GM12878 (cell line): ENCODE results near the gene TMEM196. TPM values are rescaled to one million over a fixed set of nuclear protein-coding genes. Genes with fewer than 3 reads are reported as not detected.
A peak's percentile ranks its signal among the peaks of the same experiment; 100 is the strongest.

Experiments used
- ATAC-seq: fragments of 200-7000 bp; cut with Tn5 transposase; 3 replicates; pipeline ENCODE4 v1.9.1; 2020; ENCODE audit warnings: mild to moderate bottlenecking, moderate library complexity
- BruUV-seq: library from RNA; stranded (reverse); fragments of 400-500 nt; replicated peaks from 2 replicates; lab custom pipeline; 2021; lab: Mats Ljungman, UMichigan
- CTCF ChIA-PET: fragments of 300-600 bp; sonication (Branson Sonifier 250); formaldehyde crosslinking; extraction: SDS; loops from one replicate; lab custom pipeline; 2021; ENCODE audit warnings: inconsistent platforms; lab: Yijun Ruan, JAX
- POLR2A ChIA-PET: fragments of 350-600 bp; formaldehyde crosslinking; extraction: SDS; loops from one replicate; lab custom pipeline; 2021; ENCODE audit warnings: inconsistent platforms; lab: Charles Lee
- RAD21 ChIA-PET: fragments of 300-600 bp; sonication (Branson Sonifier 250); formaldehyde crosslinking; loops from one replicate; lab custom pipeline; 2023; ENCODE audit warnings: antibody characterized with exemption; ENCODE audit not compliant: unreplicated experiment; lab: Charles Lee
- SMC1A ChIA-PET: fragments of 300-600 bp; sonication (Branson Sonifier 250); formaldehyde crosslinking; loops from one replicate; lab custom pipeline; 2023; ENCODE audit not compliant: unreplicated experiment, uncharacterized antibody; lab: Charles Lee
- DNase-seq: peaks from one replicate; pipeline ENCODE4 v3.0.0-alpha.2; 2011; ENCODE audit warnings: low read depth, low spot score
- FAIRE-seq: peaks from 3 replicates; lab custom pipeline; 2011; peaks lifted over from hg19 to GRCh38; lab: Jason Lieb, UNC
- H2AFZ ChIP-seq: 2 replicates; pipeline ENCODE4 v1.6.0; 2011; ENCODE audit warnings: low read depth, low read length, control low read depth; ENCODE audit not compliant: control insufficient read depth
- H3K27ac ChIP-seq: 2 replicates; pipeline ENCODE4 v1.5.1; 2011; ENCODE audit warnings: control low read depth; ENCODE audit not compliant: control insufficient read depth, insufficient read depth
- H3K27me3 ChIP-seq, 2 experiments: replicated peaks in 1 of 2; 2 replicates each; pipeline versions ENCODE4 v1.6.0 to v1.6.1; 2011; ENCODE audit warnings: low read length in 1 of 2; ENCODE audit not compliant: control insufficient read depth in 2 of 2, insufficient read depth in 2 of 2
- H3K36me3 ChIP-seq, 2 experiments: 2 replicates each; pipeline ENCODE4 v1.5.1; 2011; ENCODE audit warnings: low read length in 1 of 2; ENCODE audit not compliant: control insufficient read depth in 2 of 2, insufficient read depth in 2 of 2
- H3K4me1 ChIP-seq: 2 replicates; pipeline ENCODE4 v1.6.1; 2011; ENCODE audit warnings: mild to moderate bottlenecking, low read length, moderate library complexity, mixed read lengths; ENCODE audit not compliant: control insufficient read depth, insufficient read depth
- H3K4me2 ChIP-seq: 2 replicates; pipeline ENCODE4 v1.6.0; 2011; ENCODE audit warnings: control low read depth; ENCODE audit not compliant: control insufficient read depth, insufficient read depth
- H3K4me3 ChIP-seq: fragments of 200-600 bp; sonication (generic); 2 replicates; pipeline ENCODE4 v1.5.1; 2016
- H3K79me2 ChIP-seq: 2 replicates; pipeline ENCODE4 v1.6.0; 2011; ENCODE audit warnings: low read length; ENCODE audit not compliant: control insufficient read depth, insufficient read depth
- H3K9ac ChIP-seq: 2 replicates; pipeline ENCODE4 v1.8.0; 2011; ENCODE audit warnings: low read length, control low read depth, mixed read lengths; ENCODE audit not compliant: control insufficient read depth, insufficient read depth
- H3K9me3 ChIP-seq: replicated peaks from 3 replicates; pipeline ENCODE4 v1.5.1; 2011; ENCODE audit warnings: mild to moderate bottlenecking, low read length; ENCODE audit not compliant: control insufficient read depth, insufficient read depth
- H4K20me1 ChIP-seq: 2 replicates; pipeline ENCODE4 v1.6.0; 2011; ENCODE audit not compliant: control insufficient read depth, insufficient read depth
- ATF7 ChIP-seq: fragments of 450-650 bp; IDR thresholded peaks from 2 replicates; pipeline ENCODE4 v1.6.1; 2016; ENCODE audit warnings: low read depth, mild to moderate bottlenecking
- BCL11A ChIP-seq: IDR thresholded peaks from 2 replicates; pipeline ENCODE4 v1.6.1; 2011; ENCODE audit warnings: low read depth, low read length
- CTCF ChIP-seq, 3 experiments: IDR thresholded peaks in 2 of 3; conservative IDR thresholded peaks in 1 of 3; 2 replicates each; pipeline ENCODE4 v1.5.1; 2011; ENCODE audit warnings: low read depth in 3 of 3, low read length in 3 of 3, mild to moderate bottlenecking in 3 of 3, control low read depth in 2 of 3, moderate library complexity in 2 of 3, inconsistent platforms in 1 of 3, mixed read lengths in 1 of 3; ENCODE audit not compliant: control insufficient read depth in 2 of 3, insufficient read depth in 1 of 3; ENCODE audit errors: extremely low read depth in 1 of 3
- EGR1 ChIP-seq, 2 experiments: IDR thresholded peaks; 1 replicate in 1 of 2; 2 replicates in 1 of 2; pipeline ENCODE4 v1.6.1; 2011 to 2012; ENCODE audit warnings: low read depth in 2 of 2, low read length in 2 of 2, borderline replicate concordance in 1 of 2, mild to moderate bottlenecking in 1 of 2, moderate library complexity in 1 of 2
- ETV6 ChIP-seq, 2 experiments: fragments of 450-650 bp in 1 of 2; IDR thresholded peaks in 1 of 2; conservative IDR thresholded peaks in 1 of 2; 2 replicates each; pipeline ENCODE4 v1.6.1; 2014; ENCODE audit warnings: antibody characterized with exemption in 1 of 2, borderline replicate concordance in 1 of 2, low read depth in 1 of 2, mild to moderate bottlenecking in 1 of 2, moderate library complexity in 1 of 2
- MXI1 ChIP-seq: fragments of 150-350 bp; IDR thresholded peaks from 2 replicates; pipeline ENCODE4 v1.6.1; 2011; ENCODE audit warnings: low read depth, mild to moderate bottlenecking, inconsistent platforms, low read length, improper control_type of control experiment
- MYB ChIP-seq: fragments of 150-350 bp; IDR thresholded peaks from 2 replicates; pipeline ENCODE4 v1.6.1; 2014; ENCODE audit warnings: mild to moderate bottlenecking, low read depth, low read length, borderline replicate concordance
- MYC ChIP-seq: IDR thresholded peaks from 2 replicates; pipeline ENCODE4 v1.6.1; 2011; ENCODE audit warnings: mild to moderate bottlenecking, low read length, moderate library complexity, inconsistent platforms; ENCODE audit not compliant: insufficient read depth, insufficient replicate concordance, insufficient read length, severe bottlenecking
- NR2C1 ChIP-seq: fragments of 450-650 bp; IDR thresholded peaks from 2 replicates; pipeline ENCODE4 v1.6.1; 2017; ENCODE audit warnings: antibody characterized with exemption, mild to moderate bottlenecking, moderate library complexity
- NRF1 ChIP-seq: conservative IDR thresholded peaks from 2 replicates; pipeline ENCODE4 v1.6.1; 2011; ENCODE audit warnings: mild to moderate bottlenecking, low read depth, low read length, improper control_type of control experiment
- POLR2AphosphoS5 ChIP-seq: IDR thresholded peaks from 2 replicates; pipeline ENCODE4 v1.6.1; 2011; ENCODE audit warnings: mild to moderate bottlenecking, low read length, inconsistent platforms
- RAD21 ChIP-seq: IDR thresholded peaks from 2 replicates; pipeline ENCODE4 v1.6.1; 2011; ENCODE audit warnings: mild to moderate bottlenecking, low read depth, low read length, moderate library complexity; ENCODE audit not compliant: insufficient read depth
- RELA ChIP-seq: fragments of 450-650 bp; IDR thresholded peaks from 2 replicates; pipeline ENCODE4 v1.8.0; 2014; ENCODE audit warnings: borderline replicate concordance; ENCODE audit not compliant: partially characterized antibody
- SIX5 ChIP-seq: IDR thresholded peaks from 2 replicates; pipeline ENCODE4 v1.6.1; 2011; ENCODE audit warnings: mild to moderate bottlenecking, low read depth, low read length, moderate library complexity; ENCODE audit not compliant: severe bottlenecking
- SMAD1 ChIP-seq: fragments of 450-650 bp; IDR thresholded peaks from 2 replicates; pipeline ENCODE4 v1.6.1; 2018; ENCODE audit warnings: mild to moderate bottlenecking, low read depth; ENCODE audit not compliant: partially characterized antibody
- SMC3 ChIP-seq: IDR thresholded peaks from 2 replicates; pipeline ENCODE4 v1.6.1; 2011; ENCODE audit warnings: low read length, improper control_type of control experiment, borderline replicate concordance
- ZBED1 ChIP-seq: IDR thresholded peaks from 2 replicates; pipeline ENCODE4 v1.6.1; 2016; ENCODE audit warnings: borderline replicate concordance
- ZSCAN29 ChIP-seq: fragments of 450-650 bp; IDR thresholded peaks from 2 replicates; pipeline ENCODE4 v1.6.1; 2017; ENCODE audit warnings: mild to moderate bottlenecking, moderate library complexity
- WGBS: methylation state at CpG from one replicate; pipeline ENCODE4 v1.1.6; 2016; ENCODE audit warnings: low lambda C conversion rate; ENCODE audit not compliant: insufficient replicate concordance, insufficient coverage; ENCODE audit errors: missing lambda C conversion rate; 5-methylcytosine and 5-hydroxymethylcytosine counted together
- in situ Hi-C: fragments of 300-500 bp; cut with MboI; formaldehyde crosslinking; loops from 9 replicates; pipeline ENCODE4 v1.14.3; 2018; ENCODE audit warnings: mixed read lengths
- intact Hi-C: fragments of 100-400 bp; cut with micrococcal nuclease; formaldehyde crosslinking; loops from one replicate; pipeline ENCODE4 v1.14.2; 2022; ENCODE audit not compliant: unreplicated experiment
- polyA plus RNA-seq, 11 experiments: library from polyadenylated mRNA; depleted of rRNA in 4 of 11; unstranded in 6 of 11; stranded (reverse) in 5 of 11; fragments of >200 nt; fragmentation: Nextera tagmentation in 4 of 11; fragmentation: Illumina TruSeq in 1 of 11; extraction: Ambion mirVana in 4 of 11; extraction: Trizol in 1 of 11; gene quantifications; 1 replicate in 1 of 11; 2 replicates in 10 of 11; pipeline versions ENCODE4 v1.2.1 to v1.2.3, GENCODE V29; 2011 to 2016; ENCODE audit warnings: inconsistent platforms in 2 of 11, missing spikeins in 2 of 11, low read depth in 1 of 11
- total RNA-seq, 4 experiments: library from RNA; depleted of rRNA in 3 of 4; stranded (reverse); fragments of >200 nt in 3 of 4; fragmentation: Illumina TruSeq in 1 of 4; extraction: Trizol in 1 of 4; gene quantifications; 2 replicates each; pipeline versions ENCODE4 v1.2.1 to v1.2.3, GENCODE V29; 2013 to 2021
- TF ChIP-seq, protein P1 (sequence below): fragments of 450-650 bp; IDR thresholded peaks from 2 replicates; pipeline ENCODE4 v1.6.1; 2018; ENCODE audit warnings: mild to moderate bottlenecking, low read depth, moderate library complexity; ENCODE audit not compliant: partially characterized antibody

The TMEM196 gene
- total and polyA plus RNA-seq, 10 of the 15 experiments (the other 5 are each of a cell fraction or from before 2014, with no cell fraction given), result 0.04 TPM; not detected in 9

DNA sequence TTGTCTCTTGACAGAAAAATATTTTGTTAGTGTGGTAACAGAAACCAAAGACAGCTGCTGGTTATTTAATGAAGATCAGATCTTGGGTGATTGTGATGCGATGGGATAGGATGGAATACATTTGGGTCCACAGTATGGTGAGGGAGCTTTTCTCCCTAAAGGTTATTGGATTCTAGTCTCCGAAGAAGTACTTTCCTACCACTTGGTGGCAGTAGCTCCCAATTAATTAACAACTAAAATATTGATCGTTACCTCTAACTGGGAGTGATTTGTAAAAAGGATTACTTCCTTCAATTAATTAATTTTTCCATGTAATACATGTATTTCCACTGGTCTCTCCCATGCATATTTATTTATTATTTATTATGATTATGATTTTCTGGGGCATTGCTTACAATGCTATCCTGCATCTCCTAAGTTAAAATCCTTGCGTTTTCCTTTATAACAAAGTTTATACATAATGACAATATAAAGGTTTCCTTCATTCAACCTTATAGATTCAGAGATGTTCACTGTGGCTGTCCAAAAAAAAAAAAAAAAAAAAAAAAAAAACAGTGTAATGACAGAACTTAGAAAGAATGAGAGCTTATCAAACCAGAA is 25.6 kb downstream of the TMEM196 start:
- intact Hi-C loops, result loop anchor here (1.0 to 10.0 kb wide), 4 partner anchors 697 to 1507 kb away; no protein-coding TSS in a partner anchor
- Histone ChIP-seq H4K20me1 (no peaks in the 10 kb centered on the region), H2AFZ (no peak overlapping the region), H3K9ac (no peak overlapping the region), H3K4me2 (no peak overlapping the region), H3K79me2 (no peaks in the 10 kb centered on the region), H3K4me3 (no peak overlapping the region), H3K9me3 (no peaks in the 10 kb centered on the region), H3K4me1 (no peaks in the 10 kb centered on the region), H3K36me3 (no peaks in the 10 kb centered on the region), H3K27me3 (no peaks in the 10 kb centered on the region), H3K27ac (no peak overlapping the region)
- WGBS, result 30% methylated on average over 4 of the region's 4 CpGs
- no peak for DNase-seq
- in situ Hi-C loops, result loop anchor here (5.0 to 10.0 kb wide), 2 partner anchors 849 to 1497 kb away; no protein-coding TSS in a partner anchor
- SMC1A ChIA-PET, result interaction anchor here (0.6 to 4.1 kb wide), 17 partner anchors 9 to 1506 kb away, joined by 3 to 67 read pairs (median 3); partner anchors contain the start of gene POLR1F
- POLR2A ChIA-PET, result interaction anchor here (0.6 kb wide), 1 partner anchor 580 kb away, joined by 4 read pairs; no protein-coding TSS in a partner anchor
- no TSS peak for BruUV-seq
- peak; percentile 76 for ATAC-seq
- no peak for FAIRE-seq
- RAD21 ChIA-PET, result interaction anchor here (0.6 to 3.6 kb wide), 29 partner anchors 11 to 1506 kb away, joined by 3 to 86 read pairs (median 4); partner anchors contain the start of genes ITGB8 and POLR1F
- CTCF ChIA-PET, result interaction anchor here (0.6 to 4.5 kb wide), 48 partner anchors 9 to 1515 kb away, joined by 3 to 116 read pairs (median 4); partner anchors contain the start of genes POLR1F and TMEM196
- TF ChIP-seq RAD21 (peak; percentile 63), BCL11A (no peak), RELA (no peak), NRF1 (no peak), ZBED1 (no peak), POLR2AphosphoS5 (no peak), MYB (no peak), ETV6 (conservative IDR thresholded peaks at IDR 0.05 in 1 of 2, IDR thresholded peaks at IDR 0.05 in 1 of 2; ENCODE audit: borderline replicate concordance in 1 of 2, low read depth in 1 of 2) (no peak), EGR1 (IDR thresholded peaks at IDR 0.05; ENCODE audit: borderline replicate concordance in 1 of 2, low read depth in 2 of 2, low read length in 2 of 2) (no peak), SMAD1 (no peak), CTCF (IDR thresholded peaks at IDR 0.05 in 2 of 3, conservative IDR thresholded peaks at IDR 0.05 in 1 of 3; ENCODE audit: control insufficient read depth in 2 of 3, extremely low read depth in 1 of 3, insufficient read depth in 1 of 3, low read depth in 3 of 3, low read length in 3 of 3) (peak; percentile 47 to 61 (median 47); a peak in 5 of 6 replicates), SIX5 (no peak), MXI1 (no peak), ATF7 (no peak), SMC3 (peak; percentile 59; the same call in 1 of the 2 replicates), MYC (no peak), ZSCAN29 (no peak), NR2C1 (no peak)
- TF ChIP-seq, protein P1, sequence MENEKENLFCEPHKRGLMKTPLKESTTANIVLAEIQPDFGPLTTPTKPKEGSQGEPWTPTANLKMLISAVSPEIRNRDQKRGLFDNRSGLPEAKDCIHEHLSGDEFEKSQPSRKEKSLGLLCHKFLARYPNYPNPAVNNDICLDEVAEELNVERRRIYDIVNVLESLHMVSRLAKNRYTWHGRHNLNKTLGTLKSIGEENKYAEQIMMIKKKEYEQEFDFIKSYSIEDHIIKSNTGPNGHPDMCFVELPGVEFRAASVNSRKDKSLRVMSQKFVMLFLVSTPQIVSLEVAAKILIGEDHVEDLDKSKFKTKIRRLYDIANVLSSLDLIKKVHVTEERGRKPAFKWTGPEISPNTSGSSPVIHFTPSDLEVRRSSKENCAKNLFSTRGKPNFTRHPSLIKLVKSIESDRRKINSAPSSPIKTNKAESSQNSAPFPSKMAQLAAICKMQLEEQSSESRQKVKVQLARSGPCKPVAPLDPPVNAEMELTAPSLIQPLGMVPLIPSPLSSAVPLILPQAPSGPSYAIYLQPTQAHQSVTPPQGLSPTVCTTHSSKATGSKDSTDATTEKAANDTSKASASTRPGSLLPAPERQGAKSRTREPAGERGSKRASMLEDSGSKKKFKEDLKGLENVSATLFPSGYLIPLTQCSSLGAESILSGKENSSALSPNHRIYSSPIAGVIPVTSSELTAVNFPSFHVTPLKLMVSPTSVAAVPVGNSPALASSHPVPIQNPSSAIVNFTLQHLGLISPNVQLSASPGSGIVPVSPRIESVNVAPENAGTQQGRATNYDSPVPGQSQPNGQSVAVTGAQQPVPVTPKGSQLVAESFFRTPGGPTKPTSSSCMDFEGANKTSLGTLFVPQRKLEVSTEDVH, result no peak
